SW 1271 (cell line): ENCODE results near the gene PPM1H.
A peak's percentile ranks its signal among the peaks of the same experiment; 100 is the strongest.

Experiments
- DNase-seq, 2 experiments: peaks; one replicate each; lab custom pipeline; 2025; lab: John Stamatoyannopoulos, UW

Gene PPM1H

DNA sequence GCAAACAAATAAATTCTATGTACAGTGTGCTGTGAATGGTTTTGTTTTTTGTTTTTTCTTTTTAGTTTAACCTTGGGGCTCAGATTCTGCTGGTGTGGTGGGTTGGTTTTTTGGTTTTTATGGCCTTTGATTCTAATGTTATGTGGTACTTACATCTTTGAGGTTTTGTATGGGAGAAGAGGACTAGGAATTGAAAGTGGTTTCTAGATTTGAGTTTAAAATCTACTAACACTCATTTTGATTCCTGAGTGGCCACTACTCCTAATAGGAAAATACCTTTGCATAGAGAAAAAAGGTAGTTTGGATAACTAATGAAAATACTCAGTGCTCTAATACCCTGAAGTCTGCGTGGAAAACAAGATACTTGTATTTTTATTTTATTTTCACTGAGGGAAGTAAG lies 330.6 kb downstream of the PPM1H start:
- no peak for DNase-seq

DNA sequence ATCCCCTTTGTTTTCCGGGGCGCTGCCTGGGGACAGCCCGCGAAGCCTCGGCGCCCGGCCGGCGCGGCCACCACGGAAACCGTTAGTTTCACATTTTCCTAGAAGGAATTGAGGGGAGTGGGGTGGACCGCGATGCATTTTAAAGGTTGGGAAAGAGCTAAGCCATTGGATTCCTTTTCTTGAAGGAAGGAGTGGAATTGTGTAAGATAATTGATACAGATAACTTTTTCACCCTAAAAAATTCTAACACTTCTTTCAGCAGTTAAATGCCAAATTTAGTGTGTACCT lies 331.2 kb downstream of the PPM1H start:
- peak in 1 of 2 experiments; percentile 46 for DNase-seq

DNA sequence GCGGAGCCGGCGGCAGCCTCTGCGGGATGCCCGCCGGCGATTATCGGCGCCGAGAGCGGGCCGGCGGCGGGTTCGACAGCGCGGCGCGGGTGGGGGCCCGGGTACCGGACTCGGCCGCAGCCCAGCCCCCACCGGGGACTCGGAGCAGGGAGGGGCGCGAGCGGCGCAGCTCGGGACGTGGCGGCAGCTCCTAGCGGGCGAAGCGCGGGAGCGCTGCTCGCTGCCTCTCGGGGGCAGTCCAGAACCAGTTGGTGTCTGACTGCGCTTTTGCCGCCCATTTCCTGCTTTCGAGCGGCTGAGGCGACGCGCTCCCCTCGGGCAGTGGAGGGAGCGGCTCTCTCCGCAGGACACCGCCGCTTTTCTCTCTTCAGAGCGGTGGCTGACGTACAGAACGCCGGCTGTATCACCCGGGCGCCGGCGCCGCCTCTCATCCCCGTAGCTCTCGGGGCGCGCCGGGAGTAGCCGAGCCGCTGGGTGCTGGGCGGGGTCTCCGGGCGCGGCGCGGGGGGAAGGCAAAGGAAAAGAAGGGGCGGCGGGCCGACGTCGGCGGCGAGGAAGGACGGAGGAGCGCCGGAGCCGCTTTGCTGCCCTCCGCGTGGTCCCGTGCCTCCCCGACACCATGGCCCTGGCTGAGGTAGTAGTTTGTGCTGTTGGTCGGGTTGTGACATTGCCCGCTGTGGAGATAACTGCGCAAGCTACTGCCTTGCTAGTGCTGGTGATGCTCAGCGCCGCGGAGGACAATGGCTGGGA lies 331.7 kb downstream of the PPM1H start:
- peak; percentile 74 to 78 for DNase-seq

DNA sequence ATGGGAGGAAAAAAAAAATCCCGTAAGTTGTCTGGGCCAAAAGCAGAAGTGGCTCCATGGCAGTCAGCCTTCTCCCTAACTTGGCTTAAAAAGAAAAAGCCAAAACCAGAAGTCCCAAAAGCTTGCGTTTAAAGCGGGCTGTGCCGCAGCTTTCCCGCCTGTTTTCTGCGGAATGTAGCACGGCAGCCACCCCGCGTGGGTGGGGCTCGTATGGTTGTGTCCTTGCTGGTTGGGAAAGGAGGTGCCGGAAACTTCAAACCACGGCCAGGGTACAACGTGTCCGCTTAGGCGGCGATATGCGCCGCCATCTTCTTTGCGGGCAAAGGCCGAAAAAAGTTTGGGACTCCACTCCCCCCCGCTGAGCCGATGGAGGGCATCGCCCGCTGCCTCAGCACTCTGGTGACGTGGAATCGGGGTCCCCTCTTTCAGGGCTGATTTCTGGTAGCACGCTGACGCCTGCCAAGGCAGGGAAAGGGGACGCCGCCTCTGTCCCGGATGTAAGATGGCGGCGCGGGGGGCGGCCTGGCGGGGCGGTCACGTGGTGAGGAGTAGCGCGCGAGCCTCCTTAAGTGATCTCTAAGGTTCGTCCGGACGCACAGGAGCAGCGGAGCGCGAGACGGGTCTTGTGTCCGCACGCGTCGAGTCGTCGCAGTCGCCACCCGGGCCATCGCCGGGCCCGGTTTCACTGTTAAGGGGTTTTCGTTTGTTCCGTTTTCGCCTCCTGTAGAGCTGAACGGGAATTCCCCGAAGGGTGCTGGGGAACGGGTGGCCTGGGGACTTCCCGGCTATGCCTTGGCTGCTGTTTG lies 332.5 kb downstream of the PPM1H start:
- peak; percentile 94 to 97 for DNase-seq

DNA sequence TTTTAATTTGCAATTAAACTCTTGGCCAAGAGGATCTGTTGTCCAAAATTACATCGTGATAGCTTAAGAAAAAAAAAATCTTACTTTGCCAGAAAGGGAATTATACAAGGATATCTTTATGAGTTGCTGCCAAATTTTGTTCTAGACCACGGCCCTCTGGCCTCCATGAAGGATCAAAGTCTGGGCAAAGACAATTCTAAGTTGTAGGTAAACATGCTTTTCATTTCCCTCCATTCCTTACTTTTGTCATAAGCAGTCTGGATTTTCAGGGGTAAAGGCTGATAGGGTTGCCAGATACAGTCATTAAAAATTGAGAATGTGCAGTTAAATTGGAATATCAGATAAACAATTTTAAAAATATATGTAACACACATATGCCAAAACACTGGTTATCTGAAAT lies 333.2 kb downstream of the PPM1H start:
- DNase-seq, result no peak

DNA sequence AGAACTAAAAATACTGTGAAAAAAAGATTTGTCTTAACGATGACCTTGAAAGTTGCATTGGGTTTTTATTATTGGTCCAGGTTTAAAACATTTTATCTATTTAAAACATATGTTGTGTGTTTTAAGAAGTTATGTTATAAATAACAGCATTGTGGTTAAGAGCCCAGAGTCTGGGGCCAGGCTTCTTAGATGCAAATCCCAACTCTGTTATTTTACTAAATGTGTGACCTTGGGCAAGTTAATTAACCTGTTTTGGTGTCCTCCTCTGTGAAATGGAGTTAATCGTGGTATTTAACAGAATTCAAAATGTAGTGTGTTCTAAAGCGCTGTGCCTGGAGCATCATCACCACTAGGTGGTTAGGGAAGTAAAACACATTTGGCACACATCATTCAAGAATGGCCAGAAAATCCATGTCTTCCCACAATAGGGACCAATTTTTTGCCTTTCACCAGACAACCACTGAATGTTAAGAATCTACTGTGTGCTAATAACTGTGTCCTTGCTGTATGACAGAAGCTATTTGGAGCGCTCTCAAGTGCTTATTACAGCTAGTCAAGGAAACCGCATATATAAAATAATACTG lies 335.0 kb downstream of the PPM1H start:
- peak in 1 of 2 experiments; percentile 23 for DNase-seq

DNA sequence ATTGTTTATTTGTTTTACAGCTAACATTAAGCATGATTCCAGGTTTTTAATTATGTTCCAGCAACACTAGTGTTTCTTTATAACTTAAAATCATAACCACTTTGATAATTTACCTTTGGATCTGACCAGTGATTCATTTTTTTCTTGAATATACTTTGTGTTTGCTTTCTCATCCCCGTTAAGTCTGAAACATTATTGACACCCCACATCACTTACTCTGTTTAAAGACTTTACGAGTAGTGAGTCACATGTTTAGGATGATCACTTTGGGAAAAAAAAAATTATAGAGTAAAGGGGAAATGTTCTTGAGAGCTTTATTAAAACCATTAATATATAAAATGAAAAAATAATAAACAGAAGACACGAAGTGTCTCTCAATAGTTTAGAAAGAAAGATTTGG lies 336.1 kb downstream of the PPM1H start:
- no peak for DNase-seq

DNA sequence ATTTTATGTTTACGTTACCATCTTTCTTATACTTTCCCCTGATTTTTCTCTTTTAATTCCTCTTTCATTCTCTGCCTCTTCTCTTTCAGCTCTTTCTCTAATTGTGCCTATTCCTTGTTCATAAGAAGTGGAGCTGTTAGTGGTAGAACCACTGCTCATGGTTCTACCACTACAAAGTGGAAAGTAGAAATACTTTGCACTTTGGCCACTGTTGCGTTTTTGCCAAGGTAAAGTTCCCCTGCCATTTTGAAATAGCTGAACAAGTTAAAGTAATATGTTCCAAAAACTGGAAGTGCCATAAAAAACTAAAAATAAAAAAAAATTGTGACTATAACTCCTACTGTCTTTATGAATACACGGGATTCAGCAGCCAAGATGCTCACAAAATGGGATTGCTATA lies 337.7 kb downstream of the PPM1H start:
- DNase-seq, result no peak
